GM18519 (cell line): ENCODE data around the gene THSD1.
"Not testable (repeated sequence)": the region's sequence is repeated elsewhere in the genome, so short reads cannot be mapped to it uniquely, and the experiment has no call there.

Source experiments
- ATAC-seq: cut with Tn5 transposase; IDR thresholded peaks from one replicate; pipeline ENCODE4 v1.9.1; 2021; ENCODE audit warnings: mild to moderate bottlenecking, moderate library complexity; ENCODE audit not compliant: unreplicated experiment, low FRiP score

The THSD1 gene

GRCh38 chr13:52412128-52412527 lies 6.2 kb upstream of the THSD1 start:
- no peak for ATAC-seq

GRCh38 chr13:52411629-52412028 lies 5.7 kb upstream of the THSD1 start:
- no peak for ATAC-seq

GRCh38 chr13:52408071-52408658 lies 2.2 kb upstream of the THSD1 start:
- not testable (repeated sequence) for ATAC-seq

- not testable (repeated sequence) for ATAC-seq
Observed at GRCh38 chr13:52407436-52407835, 1.5 kb upstream of the THSD1 start.

GRCh38 chr13:52406629-52407028 lies 657 bp upstream of the THSD1 start:
- ATAC-seq, result no peak

- no peak for ATAC-seq
Observed at GRCh38 chr13:52405369-52405766, 604 bp downstream of the THSD1 start.

GRCh38 chr13:52399708-52400107 lies 6.3 kb downstream of the THSD1 start:
- no peak for ATAC-seq

GRCh38 chr13:52399046-52399445 lies 6.9 kb downstream of the THSD1 start:
- no peak for ATAC-seq

- ATAC-seq, result no peak
Observed at GRCh38 chr13:52395704-52396103, 10.3 kb downstream of the THSD1 start.

- ATAC-seq, result no peak
Observed at GRCh38 chr13:52394586-52394985, 11.4 kb downstream of the THSD1 start.

- ATAC-seq, result no peak
Observed at GRCh38 chr13:52393572-52394357, 12.2 kb downstream of the THSD1 start.

GRCh38 chr13:52387721-52388120 lies 18.3 kb downstream of the THSD1 start:
- ATAC-seq, result no peak

GRCh38 chr13:52385870-52386269 lies 20.1 kb downstream of the THSD1 start:
- ATAC-seq, result no peak

- ATAC-seq, result no peak
Observed at GRCh38 chr13:52383366-52383765, 22.6 kb downstream of the THSD1 start.

GRCh38 chr13:52378312-52378711 lies 27.7 kb downstream of the THSD1 start:
- no peak for ATAC-seq

GRCh38 chr13:52377898-52378297 lies 28.1 kb downstream of the THSD1 start:
- ATAC-seq, result no peak

- no peak for ATAC-seq
Observed at GRCh38 chr13:52374873-52375411, 31.0 kb downstream of the THSD1 start.

- no peak for ATAC-seq
Observed at GRCh38 chr13:52374389-52374788, 31.6 kb downstream of the THSD1 start.

GRCh38 chr13:52373277-52373676 lies 32.7 kb downstream of the THSD1 start:
- ATAC-seq, result not testable (repeated sequence)

- no peak for ATAC-seq
Observed at GRCh38 chr13:52371736-52372247, 34.2 kb downstream of the THSD1 start.

- ATAC-seq, result no peak
Observed at GRCh38 chr13:52366291-52366690, 39.7 kb downstream of the THSD1 start.
